ENCODE measurements around the gene NKX3-2.
"Not testable (repeated sequence)": the region's sequence is repeated elsewhere in the genome, so short reads cannot be mapped to it uniquely, and the experiment has no call there.

Gene NKX3-2

GRCh38 chr4:13543839-13544605 is at the start of gene NKX3-2:
NKX3-2 (minus strand) TSS chr4:13544508; CDS start chr4:13544414, 94 bp downstream.
- DNase-seq (ENCODE audit: low read depth) = no peak

DNA sequence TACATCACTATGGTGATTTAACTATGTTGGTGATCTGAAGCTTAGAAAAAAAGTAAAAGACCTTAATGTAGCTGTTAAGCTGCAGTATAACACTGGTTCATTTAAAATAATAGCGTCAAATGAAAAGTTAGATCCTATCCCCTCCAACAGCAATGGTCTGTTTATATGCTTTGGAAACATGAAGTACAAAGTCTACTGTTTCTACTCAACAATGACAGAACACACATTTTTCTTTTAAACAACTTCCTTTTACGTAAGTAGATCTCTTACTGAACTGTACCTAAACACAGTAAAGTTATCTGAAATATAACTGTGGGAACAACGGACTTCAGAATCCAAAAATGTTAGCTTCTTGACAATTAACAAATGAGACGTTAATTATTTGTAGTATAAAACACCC is 47.9 kb upstream of the NKX3-2 start:
- no peak for DNase-seq (ENCODE audit: low read depth)

- no peak for DNase-seq (ENCODE audit: low read depth)
These were observed 46.5 kb upstream of the NKX3-2 start for GRCh38 chr4:13590766-13591165.

GRCh38 chr4:13588954-13589353 is 44.6 kb upstream of the NKX3-2 start:
- DNase-seq (ENCODE audit: low read depth) = no peak

DNA sequence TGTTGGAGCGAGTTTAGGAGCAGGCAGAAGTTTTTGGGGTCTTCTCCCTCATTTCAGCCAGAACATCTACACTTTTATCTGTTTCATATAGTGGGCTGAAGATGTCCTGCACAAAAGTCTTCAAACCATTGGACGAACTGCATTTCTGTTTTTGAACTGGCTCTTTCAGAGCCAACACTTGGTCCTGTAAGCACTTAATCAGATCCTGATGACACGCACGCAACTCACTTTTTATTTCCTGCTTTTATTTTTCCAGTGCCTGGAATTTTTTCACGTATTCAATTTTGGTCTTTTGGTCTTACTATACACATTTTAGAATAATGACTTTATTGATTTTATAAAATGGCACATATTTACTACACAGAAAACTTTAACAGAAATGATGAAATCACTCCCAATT is 40.2 kb upstream of the NKX3-2 start:
- DNase-seq (ENCODE audit: low read depth) = no peak

- no peak for DNase-seq (ENCODE audit: low read depth)
These were observed 35.7 kb upstream of the NKX3-2 start for GRCh38 chr4:13580036-13580435.

DNA sequence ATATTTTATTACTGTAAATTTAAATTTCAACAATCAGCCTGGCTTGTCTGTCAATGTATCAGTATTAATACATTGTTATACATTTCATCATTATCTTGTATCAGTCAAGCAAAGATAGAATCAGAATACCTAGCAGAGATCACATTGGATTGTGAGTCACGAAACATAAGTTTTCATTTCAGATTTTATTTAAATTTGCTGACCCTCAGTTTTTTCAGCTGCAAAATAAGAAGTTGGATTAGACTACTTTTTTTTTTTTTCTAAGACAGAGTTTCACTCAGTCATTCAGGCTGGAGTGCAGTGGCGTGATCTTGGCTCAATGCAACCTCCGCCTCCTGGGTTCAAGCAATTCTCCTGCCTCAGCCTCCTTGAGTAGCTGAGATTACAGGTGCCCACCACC is 33.4 kb upstream of the NKX3-2 start:
- no peak for DNase-seq (ENCODE audit: low read depth)

DNA sequence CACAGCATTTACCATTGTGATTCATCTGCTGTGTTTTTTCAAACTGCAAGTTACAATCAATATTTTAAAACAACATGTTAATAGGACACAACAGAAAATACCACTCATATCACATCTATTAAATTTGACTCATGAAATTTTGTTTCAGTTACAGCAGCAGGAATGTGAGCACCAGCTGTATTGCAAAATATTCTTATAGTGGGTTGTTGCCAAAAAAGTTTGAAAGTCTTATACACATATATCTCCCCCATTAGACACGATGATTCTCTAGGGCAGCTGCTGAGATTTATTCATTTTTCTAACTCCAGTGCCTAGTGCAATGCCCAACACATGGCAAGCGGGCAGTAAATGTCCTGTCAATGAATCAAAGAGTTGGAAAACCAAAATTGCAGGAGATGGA is 26.6 kb upstream of the NKX3-2 start:
- no peak for DNase-seq (ENCODE audit: low read depth)

- no peak for DNase-seq (ENCODE audit: low read depth)
These were observed 22.8 kb upstream of the NKX3-2 start for GRCh38 chr4:13567125-13567524.

GRCh38 chr4:13562876-13563275 is 18.6 kb upstream of the NKX3-2 start:
- no peak for DNase-seq (ENCODE audit: low read depth)

GRCh38 chr4:13561673-13562072 is 17.4 kb upstream of the NKX3-2 start:
- DNase-seq (ENCODE audit: low read depth) = no peak

- DNase-seq (ENCODE audit: low read depth) = not testable (repeated sequence)
These were observed 15.8 kb upstream of the NKX3-2 start for GRCh38 chr4:13560111-13560510.

- DNase-seq (ENCODE audit: low read depth) = no peak
These were observed 15.1 kb upstream of the NKX3-2 start for GRCh38 chr4:13559413-13559812.

GRCh38 chr4:13558881-13559280 is 14.6 kb upstream of the NKX3-2 start:
- no peak for DNase-seq (ENCODE audit: low read depth)

DNA sequence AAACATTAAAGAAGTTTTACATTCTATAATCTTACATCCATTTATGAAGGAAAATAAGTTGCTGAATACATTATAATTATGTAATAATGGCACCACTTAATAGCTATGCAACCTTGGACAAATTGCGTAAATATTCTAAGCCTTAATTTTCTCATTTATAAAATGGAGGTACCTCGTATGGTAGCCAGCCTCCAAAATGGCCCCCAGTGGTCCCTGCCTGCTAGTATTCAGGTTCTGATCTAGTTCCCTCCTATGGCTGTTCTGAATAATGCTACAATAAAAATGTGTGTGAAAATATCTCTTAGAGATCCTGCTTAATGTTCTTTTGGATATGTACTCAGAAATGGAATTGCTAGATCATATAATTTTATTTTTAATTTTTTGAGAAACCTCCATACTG is 11.0 kb upstream of the NKX3-2 start:
- DNase-seq (ENCODE audit: low read depth) = no peak

DNA sequence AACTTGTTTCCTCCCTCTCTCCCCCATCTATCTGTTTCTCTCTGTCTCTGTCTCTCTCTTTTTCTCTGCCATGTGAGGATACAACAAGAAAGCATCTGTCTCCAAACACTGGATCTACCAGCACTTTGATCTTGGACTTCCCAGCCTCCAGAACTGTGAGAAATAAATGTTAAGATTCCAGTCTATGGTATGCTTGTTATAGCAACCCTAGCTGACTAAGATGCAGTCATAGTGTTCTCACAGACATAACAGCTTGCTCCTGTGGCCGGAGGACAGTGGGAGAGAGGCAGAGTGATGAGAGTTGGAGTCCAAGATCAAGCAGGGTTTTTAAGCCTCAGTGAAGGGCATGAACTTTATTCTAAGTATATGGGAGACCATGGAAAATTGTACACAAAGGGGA is 8.8 kb upstream of the NKX3-2 start:
- DNase-seq (ENCODE audit: low read depth) = no peak

DNA sequence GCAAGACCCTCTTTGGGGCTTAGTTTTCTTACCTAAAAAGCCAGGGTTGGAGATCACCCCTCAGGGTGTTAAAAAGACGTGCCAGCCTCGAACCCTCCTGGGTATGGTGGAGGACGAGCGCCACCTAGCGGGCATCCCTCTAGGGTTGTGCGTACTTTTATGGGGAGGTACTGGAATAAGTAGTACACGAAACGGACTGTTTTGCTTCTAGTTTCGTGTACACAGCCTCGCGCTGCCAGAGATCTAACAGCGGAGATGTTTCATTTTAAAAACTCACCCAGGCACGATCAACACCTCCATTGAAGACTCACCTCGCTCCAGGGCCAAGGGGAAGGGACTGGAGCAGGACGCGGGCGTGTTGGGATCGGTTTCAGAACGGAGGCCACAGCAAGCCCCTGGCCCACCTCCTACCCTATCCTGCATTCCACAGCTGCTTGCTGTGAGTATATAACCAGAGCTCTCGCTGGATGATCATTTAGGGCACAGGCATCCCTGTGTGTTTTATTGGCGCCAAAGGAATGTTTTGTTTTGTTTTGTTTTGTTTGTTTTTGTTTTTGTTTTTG is 4.8 kb upstream of the NKX3-2 start:
- peak; percentile 31 for DNase-seq (ENCODE audit: low read depth)

- DNase-seq (ENCODE audit: low read depth) = no peak
These were observed 4.0 kb upstream of the NKX3-2 start for GRCh38 chr4:13548059-13548983.

DNA sequence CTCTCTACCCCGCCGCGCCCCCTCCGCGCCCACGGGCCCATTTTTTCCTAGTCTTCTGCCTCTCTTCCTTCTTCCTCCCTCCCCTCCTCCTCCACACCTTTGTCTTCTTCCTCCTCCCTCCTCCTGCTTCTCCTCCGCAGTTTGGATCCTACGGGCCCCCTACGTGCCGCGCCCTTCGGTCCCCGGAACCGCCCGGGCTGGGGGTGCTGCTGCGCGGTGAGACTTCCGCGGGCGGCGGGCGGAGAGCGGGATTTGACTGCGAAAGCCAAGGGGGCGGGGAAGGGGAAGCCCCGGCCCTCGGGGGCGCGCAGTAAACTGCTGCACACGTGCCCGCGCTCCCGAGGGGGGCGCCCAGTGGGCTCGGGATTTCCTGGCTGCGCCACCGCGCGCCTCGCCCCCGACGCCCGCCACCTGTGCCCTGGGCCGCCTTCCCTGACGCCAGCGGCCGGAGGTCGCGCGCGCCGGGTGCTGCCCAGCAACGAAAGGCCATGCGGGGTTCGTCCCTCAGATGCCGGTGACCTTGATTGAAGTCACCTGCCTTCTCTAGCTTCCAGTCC is 3.3 kb upstream of the NKX3-2 start:
- no peak for DNase-seq (ENCODE audit: low read depth)

GRCh38 chr4:13546941-13547484 is 2.7 kb upstream of the NKX3-2 start:
- DNase-seq (ENCODE audit: low read depth) = no peak

- DNase-seq (ENCODE audit: low read depth) = no peak
These were observed 2.0 kb upstream of the NKX3-2 start for GRCh38 chr4:13546142-13546940.

Measured in T-helper 22 cell (primary cell).